OCI-LY1 (cell line): ENCODE results near the gene CARNS1.

ENCODE experiments used
- EZH2 ChIP-seq: fragments of 200-600 bp; sonication (generic), shearing (Covaris generic); IDR thresholded peaks from 2 replicates; pipeline ENCODE4 v1.8.0; 2017; ENCODE audit warnings: borderline replicate concordance, mixed run types, mild to moderate bottlenecking, antibody characterized with exemption, low read length, moderate library complexity, mixed read lengths
- TF ChIP-seq, protein P1 (sequence below): fragments of 200-600 bp; sonication (generic), shearing (Covaris generic); IDR thresholded peaks from 2 replicates; pipeline ENCODE4 v1.5.1; 2017; ENCODE audit warnings: mild to moderate bottlenecking, antibody characterized with exemption, low read length, moderate library complexity, mixed read lengths

- TF ChIP-seq, protein P1, sequence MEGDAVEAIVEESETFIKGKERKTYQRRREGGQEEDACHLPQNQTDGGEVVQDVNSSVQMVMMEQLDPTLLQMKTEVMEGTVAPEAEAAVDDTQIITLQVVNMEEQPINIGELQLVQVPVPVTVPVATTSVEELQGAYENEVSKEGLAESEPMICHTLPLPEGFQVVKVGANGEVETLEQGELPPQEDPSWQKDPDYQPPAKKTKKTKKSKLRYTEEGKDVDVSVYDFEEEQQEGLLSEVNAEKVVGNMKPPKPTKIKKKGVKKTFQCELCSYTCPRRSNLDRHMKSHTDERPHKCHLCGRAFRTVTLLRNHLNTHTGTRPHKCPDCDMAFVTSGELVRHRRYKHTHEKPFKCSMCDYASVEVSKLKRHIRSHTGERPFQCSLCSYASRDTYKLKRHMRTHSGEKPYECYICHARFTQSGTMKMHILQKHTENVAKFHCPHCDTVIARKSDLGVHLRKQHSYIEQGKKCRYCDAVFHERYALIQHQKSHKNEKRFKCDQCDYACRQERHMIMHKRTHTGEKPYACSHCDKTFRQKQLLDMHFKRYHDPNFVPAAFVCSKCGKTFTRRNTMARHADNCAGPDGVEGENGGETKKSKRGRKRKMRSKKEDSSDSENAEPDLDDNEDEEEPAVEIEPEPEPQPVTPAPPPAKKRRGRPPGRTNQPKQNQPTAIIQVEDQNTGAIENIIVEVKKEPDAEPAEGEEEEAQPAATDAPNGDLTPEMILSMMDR: no peak
- no peak for TF ChIP-seq EZH2
Observed at GRCh38 chr11:67368621-67369020, 46.9 kb upstream of the CARNS1 start.
